Osteocyte (in vitro differentiated cells): ENCODE data around the gene PPEF1. TPM values are rescaled to one million over a fixed set of nuclear protein-coding genes. Genes with fewer than 3 reads are reported as not detected.

Experiments
- DNase-seq: peaks from one replicate; pipeline ENCODE4 v3.0.0; 2021; ENCODE audit warnings: mixed read lengths; ENCODE audit not compliant: unreplicated experiment; ENCODE audit errors: extremely low spot score
- H3K27ac Mint-ChIP-seq: one replicate; pipeline ENCODE4 v1.8.0; 2021; ENCODE audit warnings: mild to moderate bottlenecking, mixed read lengths; ENCODE audit not compliant: unreplicated experiment
- H3K27me3 Mint-ChIP-seq: one replicate; pipeline ENCODE4 v1.8.0; 2021; ENCODE audit warnings: mixed read lengths; ENCODE audit not compliant: unreplicated experiment
- H3K36me3 Mint-ChIP-seq: one replicate; pipeline ENCODE4 v1.8.0; 2021; ENCODE audit warnings: mixed read lengths; ENCODE audit not compliant: unreplicated experiment
- H3K4me1 Mint-ChIP-seq: one replicate; pipeline ENCODE4 v1.8.0; 2021; ENCODE audit warnings: mixed read lengths; ENCODE audit not compliant: unreplicated experiment
- H3K4me3 Mint-ChIP-seq: one replicate; pipeline ENCODE4 v1.8.0; 2021; ENCODE audit warnings: mild to moderate bottlenecking, moderate library complexity, mixed read lengths; ENCODE audit not compliant: unreplicated experiment
- H3K9me3 Mint-ChIP-seq: one replicate; pipeline ENCODE4 v1.8.0; 2021; ENCODE audit warnings: mixed read lengths; ENCODE audit not compliant: unreplicated experiment
- long read RNA-seq: library from polyadenylated mRNA; unstranded; transcript quantifications from one replicate; pipeline ENCODE4 v2.0.0, GENCODE V29; 2021
- total RNA-seq: library from RNA; stranded (reverse); gene quantifications from 2 replicates; pipeline ENCODE4 v1.2.1, GENCODE V29; 2021
- TF ChIP-seq, protein P1 (sequence below): fragments of 200-600 bp; sonication (generic); IDR thresholded peaks from 2 replicates; pipeline ENCODE4 v1.5.0; 2021; ENCODE audit warnings: antibody characterized with exemption, mild to moderate bottlenecking, moderate library complexity

Gene PPEF1, protein sequence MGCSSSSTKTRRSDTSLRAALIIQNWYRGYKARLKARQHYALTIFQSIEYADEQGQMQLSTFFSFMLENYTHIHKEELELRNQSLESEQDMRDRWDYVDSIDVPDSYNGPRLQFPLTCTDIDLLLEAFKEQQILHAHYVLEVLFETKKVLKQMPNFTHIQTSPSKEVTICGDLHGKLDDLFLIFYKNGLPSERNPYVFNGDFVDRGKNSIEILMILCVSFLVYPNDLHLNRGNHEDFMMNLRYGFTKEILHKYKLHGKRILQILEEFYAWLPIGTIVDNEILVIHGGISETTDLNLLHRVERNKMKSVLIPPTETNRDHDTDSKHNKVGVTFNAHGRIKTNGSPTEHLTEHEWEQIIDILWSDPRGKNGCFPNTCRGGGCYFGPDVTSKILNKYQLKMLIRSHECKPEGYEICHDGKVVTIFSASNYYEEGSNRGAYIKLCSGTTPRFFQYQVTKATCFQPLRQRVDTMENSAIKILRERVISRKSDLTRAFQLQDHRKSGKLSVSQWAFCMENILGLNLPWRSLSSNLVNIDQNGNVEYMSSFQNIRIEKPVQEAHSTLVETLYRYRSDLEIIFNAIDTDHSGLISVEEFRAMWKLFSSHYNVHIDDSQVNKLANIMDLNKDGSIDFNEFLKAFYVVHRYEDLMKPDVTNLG
- 0.18 and 1.2 TPM in 2 replicates for total RNA-seq
- long read RNA-seq, partial matches to known transcripts = 0 of 4 reads
- long read RNA-seq, other reads (novel, unspliced or antisense) = 4 of 4 reads

DNA sequence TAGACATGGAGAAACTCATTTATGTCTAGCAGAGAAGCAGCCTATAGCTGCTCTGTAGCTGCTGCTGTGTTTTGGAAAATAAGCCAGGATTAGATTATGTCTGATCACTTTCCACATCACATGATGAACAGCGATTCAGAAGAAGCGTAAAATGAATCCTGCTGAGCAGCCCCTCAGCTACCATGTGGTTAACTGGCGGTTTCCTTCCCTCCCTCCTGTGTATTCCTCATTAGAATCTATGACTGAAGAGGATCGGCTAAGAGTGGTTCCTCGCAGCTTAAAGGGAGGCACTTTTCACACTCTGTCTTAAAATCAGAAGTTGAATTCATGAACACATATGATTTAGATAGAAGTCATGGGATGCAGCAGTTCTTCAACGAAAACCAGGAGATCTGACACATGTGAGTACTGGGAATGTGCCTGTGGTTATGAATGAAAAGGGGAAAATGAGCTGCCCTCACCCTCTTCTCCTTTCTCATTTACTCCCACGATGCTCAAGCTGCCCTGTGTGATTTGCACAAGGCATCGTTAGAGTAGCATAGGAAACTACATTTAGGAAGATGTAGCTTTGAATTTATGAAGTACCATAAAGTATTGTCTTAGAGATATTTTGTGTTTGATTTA is at the start of gene PPEF1:
Gene PPEF1, plus strand, starts transcription at position 220 of the 624 bp plus-strand sequence. Its CDS starts 136 bp downstream, at position 356.
- peaks cover 2% of the 10 kb centered on the region for H3K9me3 Mint-ChIP-seq
- no peak within 1 kb of the TSS for H3K4me3 Mint-ChIP-seq
- no peaks in the 10 kb centered on the region for H3K36me3 Mint-ChIP-seq
- TF ChIP-seq, protein P1, sequence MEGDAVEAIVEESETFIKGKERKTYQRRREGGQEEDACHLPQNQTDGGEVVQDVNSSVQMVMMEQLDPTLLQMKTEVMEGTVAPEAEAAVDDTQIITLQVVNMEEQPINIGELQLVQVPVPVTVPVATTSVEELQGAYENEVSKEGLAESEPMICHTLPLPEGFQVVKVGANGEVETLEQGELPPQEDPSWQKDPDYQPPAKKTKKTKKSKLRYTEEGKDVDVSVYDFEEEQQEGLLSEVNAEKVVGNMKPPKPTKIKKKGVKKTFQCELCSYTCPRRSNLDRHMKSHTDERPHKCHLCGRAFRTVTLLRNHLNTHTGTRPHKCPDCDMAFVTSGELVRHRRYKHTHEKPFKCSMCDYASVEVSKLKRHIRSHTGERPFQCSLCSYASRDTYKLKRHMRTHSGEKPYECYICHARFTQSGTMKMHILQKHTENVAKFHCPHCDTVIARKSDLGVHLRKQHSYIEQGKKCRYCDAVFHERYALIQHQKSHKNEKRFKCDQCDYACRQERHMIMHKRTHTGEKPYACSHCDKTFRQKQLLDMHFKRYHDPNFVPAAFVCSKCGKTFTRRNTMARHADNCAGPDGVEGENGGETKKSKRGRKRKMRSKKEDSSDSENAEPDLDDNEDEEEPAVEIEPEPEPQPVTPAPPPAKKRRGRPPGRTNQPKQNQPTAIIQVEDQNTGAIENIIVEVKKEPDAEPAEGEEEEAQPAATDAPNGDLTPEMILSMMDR = no peak
- no peak for DNase-seq
- H3K27me3 Mint-ChIP-seq = no peaks in the 10 kb centered on the region
- no peak within 1 kb of the TSS for H3K27ac Mint-ChIP-seq
- H3K4me1 Mint-ChIP-seq = peaks cover 13% of the 10 kb centered on the region

DNA sequence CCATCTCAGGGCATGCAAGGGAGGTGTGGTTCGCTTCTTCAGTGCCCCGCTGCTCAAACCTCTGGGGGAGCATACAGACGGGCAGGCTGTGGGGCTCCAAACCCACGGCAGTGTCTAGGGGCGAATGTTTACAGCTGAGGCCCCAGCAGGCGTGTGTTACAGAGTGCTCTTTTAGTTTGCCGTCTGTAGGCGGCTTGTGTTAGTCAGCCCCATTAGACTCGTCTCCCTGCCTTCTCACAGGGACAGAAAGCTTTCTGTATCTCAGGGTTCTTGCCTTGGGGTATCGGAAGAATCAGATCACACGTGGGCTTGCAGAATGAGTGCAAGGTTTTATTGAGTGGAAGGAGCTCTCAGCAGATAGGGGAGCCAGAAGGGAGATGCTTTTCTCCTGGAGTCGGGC is 46.2 kb upstream of the PPEF1 start:
- DNase-seq = no peak
- Mint-ChIP-seq H3K4me3 (no peak overlapping the region), H3K36me3 (no peaks in the 10 kb centered on the region), H3K27ac (no peak overlapping the region), H3K27me3 (no peaks in the 10 kb centered on the region), H3K4me1 (no peaks in the 10 kb centered on the region), H3K9me3 (peaks cover 4% of the 10 kb centered on the region)
- TF ChIP-seq, protein P1 = no peak

DNA sequence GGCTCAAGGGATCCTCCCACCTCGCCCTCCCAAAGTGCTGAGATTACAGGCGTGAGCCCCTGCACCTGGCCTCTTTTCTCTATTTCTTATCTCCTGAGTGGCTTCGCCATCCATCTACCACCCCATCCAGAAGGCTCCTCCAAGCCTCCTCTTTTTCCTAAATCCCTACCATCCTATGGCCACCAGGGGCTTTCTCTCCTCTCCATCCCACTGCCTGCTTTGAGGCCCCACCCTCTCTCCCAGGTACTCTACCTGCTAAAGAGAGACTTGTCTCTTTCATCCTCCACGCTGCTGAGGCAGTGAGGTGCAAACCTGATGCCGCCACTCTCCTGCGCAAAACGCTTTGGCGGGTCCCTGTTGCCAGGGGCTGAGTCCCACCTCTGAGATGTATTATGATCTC is 42.5 kb upstream of the PPEF1 start:
- DNase-seq = no peak
- Mint-ChIP-seq H3K4me3 (no peak overlapping the region), H3K27ac (no peak overlapping the region), H3K9me3 (peaks cover 4% of the 10 kb centered on the region), H3K27me3 (no peaks in the 10 kb centered on the region), H3K36me3 (no peaks in the 10 kb centered on the region), H3K4me1 (no peaks in the 10 kb centered on the region)
- TF ChIP-seq, protein P1 = no peak

DNA sequence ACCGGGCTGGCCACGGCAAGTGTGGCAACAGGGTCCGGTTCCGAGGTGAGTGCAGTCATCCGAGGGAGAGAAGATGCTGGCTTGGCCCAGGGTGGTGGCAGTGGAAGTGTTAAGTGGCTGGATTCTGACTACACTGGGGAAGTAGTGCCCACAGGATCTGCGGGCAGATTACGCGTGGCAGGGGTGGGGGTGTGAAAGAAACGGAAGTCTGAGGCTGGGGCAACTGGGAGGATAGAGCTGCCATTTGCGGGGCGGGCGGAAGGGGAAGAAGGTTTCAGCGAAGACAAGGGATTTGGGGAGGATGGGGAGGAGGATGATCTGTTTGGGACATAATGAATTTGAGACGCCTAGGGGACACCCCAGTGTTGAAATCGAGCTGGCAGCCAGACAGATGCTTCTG is 40.8 kb upstream of the PPEF1 start:
- Mint-ChIP-seq H3K4me1 (no peaks in the 10 kb centered on the region), H3K36me3 (no peaks in the 10 kb centered on the region), H3K4me3 (no peak overlapping the region), H3K27me3 (no peaks in the 10 kb centered on the region), H3K27ac (no peak overlapping the region), H3K9me3 (peaks cover 4% of the 10 kb centered on the region)
- TF ChIP-seq, protein P1 = no peak
- DNase-seq = no peak
